ENCODE data around the gene MEOX2.

MEOX2 gene

GRCh38 chr7:15681631-15682030 lies 4.9 kb downstream of the MEOX2 start:
- TF ChIP-seq GABPA (IDR thresholded peaks at IDR 0.05; ENCODE audit: low read depth), result no peak
- no peak overlapping the region for H3K4me3 ChIP-seq (replicated peaks; ENCODE audit: insufficient read depth, low read length)
- peaks cover 23% of the 10 kb centered on the region for H3K27me3 ChIP-seq (ENCODE audit: insufficient read depth, poor library complexity, severe bottlenecking)

DNA sequence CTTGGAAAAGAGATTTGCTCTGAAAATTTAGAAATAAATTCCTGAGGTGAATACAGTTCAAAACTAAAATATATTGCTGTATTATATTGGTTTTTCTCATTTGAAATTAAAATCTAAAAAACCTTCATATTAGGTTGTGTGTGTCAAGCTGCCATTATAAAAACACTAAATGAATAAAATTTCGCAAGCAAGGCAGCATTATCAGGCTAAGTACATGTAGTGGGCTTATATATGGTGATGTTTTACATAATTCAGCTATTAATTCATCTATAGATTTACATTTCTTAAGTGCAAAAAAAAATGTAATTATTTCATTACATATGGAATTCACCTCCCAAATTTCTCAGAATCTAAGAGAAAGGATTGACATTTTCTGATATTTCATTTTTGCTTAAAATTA lies 5.3 kb downstream of the MEOX2 start:
- TF ChIP-seq GABPA (IDR thresholded peaks at IDR 0.05; ENCODE audit: low read depth) (no peak), REST (IDR thresholded peaks at IDR 0.05; ENCODE audit: insufficient replicate concordance, low read depth) (no peak), SPI1 (IDR thresholded peaks at IDR 0.05; ENCODE audit: borderline replicate concordance, low read depth) (no peak), CTCF (IDR thresholded peaks at IDR 0.05; ENCODE audit: insufficient read depth, low read length) (no peak), POLR2AphosphoS5 (IDR thresholded peaks at IDR 0.05; ENCODE audit: low read depth) (no peak)
- H3K4me3 ChIP-seq (replicated peaks; ENCODE audit: insufficient read depth, low read length), result no peak overlapping the region
- no peak overlapping the region for H3K27ac ChIP-seq (replicated peaks)
- H3K27me3 ChIP-seq (ENCODE audit: insufficient read depth, poor library complexity, severe bottlenecking), result peaks cover 20% of the 10 kb centered on the region
- no peak for DNase-seq (ENCODE audit: low read depth in 1 of 2, low spot score in 1 of 2)

More at GRCh38 chr7:15681631-15682030, 4.9 kb downstream of the MEOX2 start:
- no peak overlapping the region for H3K27ac ChIP-seq (replicated peaks)
- DNase-seq (ENCODE audit: low read depth in 1 of 2, low spot score in 1 of 2), result no peak

DNA sequence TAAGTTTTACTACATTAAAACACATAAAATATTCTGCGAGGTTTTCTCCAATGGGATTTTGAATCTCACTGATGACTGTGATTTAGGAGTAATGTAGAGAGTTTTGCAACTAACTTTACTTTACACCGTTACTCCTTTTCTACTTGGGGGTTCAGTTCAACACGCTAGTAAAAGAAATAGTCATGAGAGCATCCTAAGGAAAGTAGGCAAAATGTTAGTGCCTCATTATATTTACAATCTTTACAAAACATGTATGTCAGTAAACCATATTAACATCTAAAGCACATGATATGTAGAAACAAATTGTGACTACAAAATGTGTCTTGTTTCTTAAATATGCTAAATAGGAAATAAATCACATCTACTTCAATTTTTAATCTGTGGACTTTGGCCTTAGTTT lies 6.0 kb downstream of the MEOX2 start:
- no peak for DNase-seq (ENCODE audit: low read depth in 1 of 2, low spot score in 1 of 2)
- Histone ChIP-seq H3K27me3 (ENCODE audit: insufficient read depth, poor library complexity, severe bottlenecking) (peaks cover 14% of the 10 kb centered on the region), H3K4me3 (replicated peaks; ENCODE audit: insufficient read depth, low read length) (no peak overlapping the region), H3K27ac (replicated peaks) (no peak overlapping the region)
- no peak for TF ChIP-seq POLR2AphosphoS5 (IDR thresholded peaks at IDR 0.05; ENCODE audit: low read depth)
- no peak for TF ChIP-seq GABPA (IDR thresholded peaks at IDR 0.05; ENCODE audit: low read depth)
- no peak for TF ChIP-seq REST (IDR thresholded peaks at IDR 0.05; ENCODE audit: insufficient replicate concordance, low read depth)
- TF ChIP-seq CTCF (IDR thresholded peaks at IDR 0.05; ENCODE audit: insufficient read depth, low read length), result no peak
- TF ChIP-seq SPI1 (IDR thresholded peaks at IDR 0.05; ENCODE audit: borderline replicate concordance, low read depth), result no peak

GRCh38 chr7:15679306-15679705 lies 7.2 kb downstream of the MEOX2 start:
- no peak for DNase-seq (ENCODE audit: low read depth in 1 of 2, low spot score in 1 of 2)
- Histone ChIP-seq H3K27me3 (ENCODE audit: insufficient read depth, poor library complexity, severe bottlenecking) (peaks cover 3% of the 10 kb centered on the region), H3K4me3 (replicated peaks; ENCODE audit: insufficient read depth, low read length) (no peak overlapping the region), H3K27ac (replicated peaks) (no peak overlapping the region)
- TF ChIP-seq CTCF (IDR thresholded peaks at IDR 0.05; ENCODE audit: insufficient read depth, low read length) (no peak), GABPA (IDR thresholded peaks at IDR 0.05; ENCODE audit: low read depth) (no peak), REST (IDR thresholded peaks at IDR 0.05; ENCODE audit: insufficient replicate concordance, low read depth) (no peak), SPI1 (IDR thresholded peaks at IDR 0.05; ENCODE audit: borderline replicate concordance, low read depth) (no peak), POLR2AphosphoS5 (IDR thresholded peaks at IDR 0.05; ENCODE audit: low read depth) (no peak)
